ENCODE measurements around the gene GRAMD2A.

Gene GRAMD2A

DNA sequence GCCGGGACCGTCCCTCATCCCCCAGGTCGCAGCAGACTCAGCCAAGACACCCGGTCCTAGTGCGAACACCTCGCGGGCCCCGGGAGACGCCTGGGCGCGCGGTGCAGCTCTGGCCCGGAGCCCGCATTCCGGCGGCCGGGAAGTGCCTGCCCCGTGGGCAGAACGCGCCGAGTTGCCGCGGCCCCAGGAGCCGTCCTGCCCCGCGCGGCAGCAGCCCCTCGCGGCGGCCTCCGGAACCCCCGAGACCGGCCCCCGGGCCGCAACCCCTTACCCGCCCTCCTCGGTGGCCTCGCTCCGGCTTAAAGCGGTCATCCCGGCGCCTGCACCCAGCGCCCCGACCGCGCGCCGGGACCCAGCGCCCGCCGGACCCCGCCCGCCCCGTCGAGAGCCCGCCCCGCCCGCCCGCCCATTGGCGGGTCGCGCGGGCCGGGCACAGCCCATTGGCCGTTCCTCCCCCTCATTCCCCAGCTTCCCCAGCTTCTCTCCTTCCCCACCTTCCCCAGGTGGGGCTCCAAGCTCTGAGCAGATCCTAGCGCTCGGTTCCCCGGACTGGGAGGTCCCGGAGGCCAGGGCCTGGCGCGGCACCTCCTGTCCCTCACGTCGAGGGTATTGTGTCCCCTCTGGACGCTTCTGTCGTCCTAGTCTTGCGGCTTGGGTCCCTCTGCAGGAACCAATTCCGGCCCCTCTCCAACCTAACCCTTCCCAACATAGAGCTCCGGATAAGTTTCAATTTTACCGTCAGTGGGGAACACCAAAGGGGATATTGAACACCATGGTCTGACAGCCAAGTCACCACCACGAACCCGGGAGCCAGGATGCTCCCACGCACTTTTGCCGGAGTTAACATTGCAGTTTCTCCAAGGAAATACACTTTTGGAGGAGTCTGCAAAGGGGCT, at the start of gene GRAMD2A:
Gene GRAMD2A, minus strand, starts transcription at position 328 of the 896 bp plus-strand sequence.
- Histone ChIP-seq H3K36me3 (ENCODE audit: control insufficient read depth in 1 of 2, insufficient read depth in 2 of 2, low read length in 2 of 2) (peaks cover 23 to 37% of the 10 kb centered on the region in 2 donors), H3K27ac (ENCODE audit: low read depth, low read length) (no peak within 1 kb of the TSS), H3K4me1 (ENCODE audit: control insufficient read depth in 1 of 2, insufficient read depth in 2 of 2, low read length in 2 of 2) (peaks cover 10 to 29% of the 10 kb centered on the region in 2 donors), H3K27me3 (ENCODE audit: control insufficient read depth in 1 of 2, insufficient read depth in 2 of 2, low read length in 2 of 2) (peaks cover 0 to 4% of the 10 kb centered on the region in 2 donors), H3K9me3 (ENCODE audit: control insufficient read depth in 1 of 2, low read length in 2 of 2) (no peaks in the 10 kb centered on the region), H3K9ac (ENCODE audit: low read depth in 1 of 2, low read length in 2 of 2) (no peak within 1 kb of the TSS), H3K4me3 (ENCODE audit: low read depth in 1 of 2, low read length in 2 of 2) (peak within 1 kb of the TSS; percentile 38 to 59)

GRCh38 chr15:72242775-72243370, 45.3 kb upstream of the GRAMD2A start:
- Histone ChIP-seq H3K36me3 (ENCODE audit: control insufficient read depth in 1 of 2, insufficient read depth in 2 of 2, low read length in 2 of 2) (peaks cover 30 to 31% of the 10 kb centered on the region in 2 donors), H3K4me3 (ENCODE audit: low read depth in 1 of 2, low read length in 2 of 2) (no peak overlapping the region), H3K9me3 (ENCODE audit: control insufficient read depth in 1 of 2, low read length in 2 of 2) (no peaks in the 10 kb centered on the region), H3K27ac (ENCODE audit: low read depth, low read length) (no peak overlapping the region), H3K4me1 (ENCODE audit: control insufficient read depth in 1 of 2, insufficient read depth in 2 of 2, low read length in 2 of 2) (peaks cover 0 to 3% of the 10 kb centered on the region in 2 donors), H3K9ac (ENCODE audit: low read depth in 1 of 2, low read length in 2 of 2) (no peak overlapping the region), H3K27me3 (ENCODE audit: control insufficient read depth in 1 of 2, insufficient read depth in 2 of 2, low read length in 2 of 2) (no peaks in the 10 kb centered on the region)

- Histone ChIP-seq H3K4me3 (ENCODE audit: low read depth in 1 of 2, low read length in 2 of 2) (no peak overlapping the region), H3K27me3 (ENCODE audit: control insufficient read depth in 1 of 2, insufficient read depth in 2 of 2, low read length in 2 of 2) (no peaks in the 10 kb centered on the region), H3K36me3 (ENCODE audit: control insufficient read depth in 1 of 2, insufficient read depth in 2 of 2, low read length in 2 of 2) (peaks cover 29 to 30% of the 10 kb centered on the region in 2 donors), H3K9ac (ENCODE audit: low read depth in 1 of 2, low read length in 2 of 2) (no peak overlapping the region), H3K9me3 (ENCODE audit: control insufficient read depth in 1 of 2, low read length in 2 of 2) (no peaks in the 10 kb centered on the region), H3K4me1 (ENCODE audit: control insufficient read depth in 1 of 2, insufficient read depth in 2 of 2, low read length in 2 of 2) (peaks cover 6 to 13% of the 10 kb centered on the region in 2 donors), H3K27ac (ENCODE audit: low read depth, low read length) (no peak overlapping the region)
Measured at GRCh38 chr15:72239652-72240051, 42.1 kb upstream of the GRAMD2A start.

DNA sequence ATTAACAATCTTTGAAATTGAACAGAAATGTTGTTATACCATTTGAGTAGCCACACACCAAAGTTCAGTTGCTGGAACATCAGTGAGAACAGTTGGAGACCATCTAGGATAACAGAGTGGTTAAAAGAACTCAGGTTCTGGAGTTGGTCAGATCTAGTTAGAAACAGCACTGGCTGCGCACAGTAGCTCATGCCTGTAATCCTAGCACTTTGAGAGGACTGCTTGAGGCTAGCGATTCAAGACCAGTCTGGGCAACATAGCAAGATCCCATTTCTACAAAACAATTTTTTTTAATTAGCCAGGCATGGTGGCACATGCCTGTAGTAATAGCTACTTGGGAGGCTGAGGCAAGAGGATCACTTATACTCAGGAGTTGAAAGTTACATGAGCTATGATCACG, 41.0 kb upstream of the GRAMD2A start:
- no peak overlapping the region for H3K27ac ChIP-seq (ENCODE audit: low read depth, low read length)
- H3K9me3 ChIP-seq (ENCODE audit: control insufficient read depth in 1 of 2, low read length in 2 of 2), result no peaks in the 10 kb centered on the region
- H3K4me3 ChIP-seq (ENCODE audit: low read depth in 1 of 2, low read length in 2 of 2), result no peak overlapping the region
- H3K4me1 ChIP-seq (ENCODE audit: control insufficient read depth in 1 of 2, insufficient read depth in 2 of 2, low read length in 2 of 2), result peaks cover 6 to 13% of the 10 kb centered on the region in 2 donors
- no peaks in the 10 kb centered on the region for H3K27me3 ChIP-seq (ENCODE audit: control insufficient read depth in 1 of 2, insufficient read depth in 2 of 2, low read length in 2 of 2)
- H3K36me3 ChIP-seq (ENCODE audit: control insufficient read depth in 1 of 2, insufficient read depth in 2 of 2, low read length in 2 of 2), result peaks cover 25% of the 10 kb centered on the region in 2 donors
- H3K9ac ChIP-seq (ENCODE audit: low read depth in 1 of 2, low read length in 2 of 2), result no peak overlapping the region

DNA sequence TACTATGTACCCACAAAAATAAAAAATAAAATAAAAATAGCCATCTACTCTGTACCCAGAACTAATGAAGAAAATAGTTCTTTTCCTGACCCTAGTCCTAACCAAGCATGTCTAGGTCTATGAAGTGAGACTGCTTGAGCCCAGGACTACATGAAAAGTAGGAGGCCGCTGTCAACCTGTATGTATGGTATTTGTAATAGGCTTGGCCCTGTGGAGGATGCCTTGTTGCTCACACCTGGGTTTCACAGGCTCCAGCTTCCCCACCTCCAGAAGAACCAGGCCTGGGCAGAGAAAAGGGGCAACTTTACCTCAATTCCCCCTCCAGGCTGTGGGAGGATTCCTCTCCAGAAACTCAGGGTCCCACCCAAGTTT, 40.3 kb upstream of the GRAMD2A start:
- Histone ChIP-seq H3K4me1 (ENCODE audit: control insufficient read depth in 1 of 2, insufficient read depth in 2 of 2, low read length in 2 of 2) (peaks cover 8 to 13% of the 10 kb centered on the region in 2 donors), H3K9ac (ENCODE audit: low read depth in 1 of 2, low read length in 2 of 2) (no peak overlapping the region), H3K36me3 (ENCODE audit: control insufficient read depth in 1 of 2, insufficient read depth in 2 of 2, low read length in 2 of 2) (peaks cover 21 to 25% of the 10 kb centered on the region in 2 donors), H3K27me3 (ENCODE audit: control insufficient read depth in 1 of 2, insufficient read depth in 2 of 2, low read length in 2 of 2) (no peaks in the 10 kb centered on the region), H3K27ac (ENCODE audit: low read depth, low read length) (no peak overlapping the region), H3K4me3 (ENCODE audit: low read depth in 1 of 2, low read length in 2 of 2) (no peak overlapping the region), H3K9me3 (ENCODE audit: control insufficient read depth in 1 of 2, low read length in 2 of 2) (no peaks in the 10 kb centered on the region)

DNA sequence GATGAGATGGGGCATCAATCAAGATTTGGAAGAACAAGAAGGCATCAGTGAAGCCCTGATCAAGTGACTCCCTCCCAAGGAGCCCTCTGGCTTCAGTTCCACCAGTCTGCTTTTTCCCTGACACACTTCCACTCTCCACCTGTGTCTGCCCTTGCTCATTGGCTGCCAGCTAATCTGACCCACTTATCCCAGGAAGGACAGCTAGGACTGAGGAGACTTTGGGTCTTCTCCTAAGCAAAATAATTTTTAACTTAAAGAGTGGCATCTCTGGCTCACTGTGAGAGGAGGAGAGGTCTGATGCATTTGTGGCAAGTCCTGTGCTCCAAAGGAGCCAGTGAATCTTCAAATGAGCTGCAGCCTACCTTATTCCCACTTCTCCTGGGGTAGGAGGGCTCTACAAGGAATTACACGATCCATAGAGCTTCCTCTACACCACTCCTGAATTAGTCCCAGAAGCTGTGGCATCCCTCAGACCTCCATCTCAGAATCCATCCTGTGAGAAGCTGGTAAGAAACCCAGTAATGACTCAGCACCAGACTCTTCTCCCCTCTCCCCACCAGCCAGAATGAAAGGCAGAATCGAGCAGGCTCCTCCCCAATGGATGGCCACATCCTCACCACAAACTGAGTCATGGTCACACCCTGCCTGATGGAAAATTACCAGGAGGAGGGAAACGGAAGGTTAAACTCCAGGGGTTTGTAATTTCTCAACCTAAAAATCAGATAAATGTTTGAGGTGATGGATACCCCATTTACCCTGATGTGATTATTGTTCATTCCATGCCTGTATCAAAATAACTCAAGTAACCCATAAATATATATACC, 39.7 kb upstream of the GRAMD2A start:
- H3K27ac ChIP-seq (ENCODE audit: low read depth, low read length), result no peak overlapping the region
- no peak overlapping the region for H3K4me3 ChIP-seq (ENCODE audit: low read depth in 1 of 2, low read length in 2 of 2)
- H3K9ac ChIP-seq (ENCODE audit: low read depth in 1 of 2, low read length in 2 of 2), result no peak overlapping the region

DNA sequence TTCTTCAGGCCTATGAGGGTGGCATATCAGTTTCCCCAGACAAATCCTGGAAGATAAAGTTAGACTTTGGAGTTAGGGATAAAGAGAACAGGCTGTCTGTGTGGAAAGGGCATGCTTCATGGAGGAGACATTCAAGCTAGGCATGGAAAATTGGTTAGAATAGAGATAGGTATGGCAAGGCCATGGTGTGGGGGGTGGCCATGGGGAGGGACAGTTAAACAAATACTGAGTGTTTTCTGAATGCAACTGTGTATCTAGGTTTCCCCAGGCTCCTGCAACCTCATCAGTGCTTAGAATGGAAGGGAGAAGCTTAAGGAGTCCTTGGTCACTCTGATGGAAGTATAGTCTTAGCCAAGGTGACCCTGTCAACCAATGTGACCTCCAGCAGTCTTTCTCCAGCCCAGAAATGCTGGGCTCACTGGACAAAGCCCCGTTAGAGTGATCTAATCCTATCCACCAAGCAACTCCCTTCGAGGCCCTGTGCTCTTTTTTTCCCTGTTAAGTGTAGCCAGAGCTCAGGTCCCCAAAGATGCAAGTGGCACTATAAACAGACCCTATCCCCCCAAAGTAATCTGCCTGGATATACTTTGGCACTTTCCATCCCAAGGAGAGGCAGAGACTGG, 38.9 kb upstream of the GRAMD2A start:
- no peaks in the 10 kb centered on the region for H3K9me3 ChIP-seq (ENCODE audit: control insufficient read depth in 1 of 2, low read length in 2 of 2)
- peaks cover 21% of the 10 kb centered on the region in 2 donors for H3K4me1 ChIP-seq (ENCODE audit: control insufficient read depth in 1 of 2, insufficient read depth in 2 of 2, low read length in 2 of 2)
- no peak overlapping the region for H3K9ac ChIP-seq (ENCODE audit: low read depth in 1 of 2, low read length in 2 of 2)
- H3K36me3 ChIP-seq (ENCODE audit: control insufficient read depth in 1 of 2, insufficient read depth in 2 of 2, low read length in 2 of 2), result peaks cover 10 to 14% of the 10 kb centered on the region in 2 donors
- H3K4me3 ChIP-seq (ENCODE audit: low read depth in 1 of 2, low read length in 2 of 2), result no peak overlapping the region
- H3K27me3 ChIP-seq (ENCODE audit: control insufficient read depth in 1 of 2, insufficient read depth in 2 of 2, low read length in 2 of 2), result no peaks in the 10 kb centered on the region
- no peak overlapping the region for H3K27ac ChIP-seq (ENCODE audit: low read depth, low read length)

More for the DNA sequence above, 39.7 kb upstream of the GRAMD2A start:
- Histone ChIP-seq H3K36me3 (ENCODE audit: control insufficient read depth in 1 of 2, insufficient read depth in 2 of 2, low read length in 2 of 2) (peaks cover 16 to 21% of the 10 kb centered on the region in 2 donors), H3K27me3 (ENCODE audit: control insufficient read depth in 1 of 2, insufficient read depth in 2 of 2, low read length in 2 of 2) (no peaks in the 10 kb centered on the region), H3K9me3 (ENCODE audit: control insufficient read depth in 1 of 2, low read length in 2 of 2) (no peaks in the 10 kb centered on the region), H3K4me1 (ENCODE audit: control insufficient read depth in 1 of 2, insufficient read depth in 2 of 2, low read length in 2 of 2) (peaks cover 14 to 19% of the 10 kb centered on the region in 2 donors)

DNA sequence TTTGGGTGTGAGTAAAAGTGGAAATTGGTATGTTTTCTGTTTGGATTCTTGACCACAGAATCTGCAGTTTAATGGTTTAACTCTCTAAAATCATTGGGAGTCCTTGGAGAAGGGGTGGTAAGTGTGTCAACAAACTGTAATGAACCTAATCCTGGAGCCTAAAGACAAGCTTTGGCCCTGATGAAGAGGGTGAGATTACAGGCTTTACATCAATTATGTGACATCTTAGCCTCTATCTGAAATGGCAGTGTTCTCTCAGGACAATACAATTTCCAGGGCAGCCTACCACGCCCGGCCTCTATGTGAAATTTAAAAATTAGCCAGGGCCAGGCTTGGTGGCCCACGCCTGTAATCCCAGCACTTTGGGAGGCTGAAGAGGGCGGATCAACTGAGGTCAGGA, 37.7 kb upstream of the GRAMD2A start:
- Histone ChIP-seq H3K36me3 (ENCODE audit: control insufficient read depth in 1 of 2, insufficient read depth in 2 of 2, low read length in 2 of 2) (peaks cover 0 to 2% of the 10 kb centered on the region in 2 donors), H3K9me3 (ENCODE audit: control insufficient read depth in 1 of 2, low read length in 2 of 2) (no peaks in the 10 kb centered on the region), H3K27ac (ENCODE audit: low read depth, low read length) (no peak overlapping the region)

DNA sequence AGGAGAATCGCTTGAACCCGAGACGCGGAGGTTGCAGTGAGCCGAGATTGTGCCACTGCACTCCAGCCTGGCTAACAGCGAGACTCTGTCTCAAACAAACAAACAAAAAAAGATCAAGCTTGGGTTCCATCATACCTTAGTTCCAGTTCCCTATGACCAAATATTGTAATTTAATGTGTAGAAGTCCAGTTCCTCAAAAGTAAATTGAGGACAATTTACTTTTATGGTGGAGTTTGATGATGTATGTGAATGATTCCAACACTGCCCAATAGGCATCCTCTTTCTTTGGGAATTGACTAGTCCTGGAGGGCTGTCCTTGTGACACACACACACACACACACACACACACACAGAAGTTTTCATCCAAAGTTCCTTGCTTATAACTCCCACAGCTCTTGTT, 36.2 kb upstream of the GRAMD2A start:
- no peak overlapping the region for H3K4me3 ChIP-seq (ENCODE audit: low read depth in 1 of 2, low read length in 2 of 2)
- H3K9ac ChIP-seq (ENCODE audit: low read depth in 1 of 2, low read length in 2 of 2), result no peak overlapping the region
- H3K36me3 ChIP-seq (ENCODE audit: control insufficient read depth in 1 of 2, insufficient read depth in 2 of 2, low read length in 2 of 2), result no peaks in the 10 kb centered on the region
- no peak overlapping the region for H3K27ac ChIP-seq (ENCODE audit: low read depth, low read length)
- H3K9me3 ChIP-seq (ENCODE audit: control insufficient read depth in 1 of 2, low read length in 2 of 2), result no peaks in the 10 kb centered on the region
- H3K4me1 ChIP-seq (ENCODE audit: control insufficient read depth in 1 of 2, insufficient read depth in 2 of 2, low read length in 2 of 2), result peaks cover 29 to 30% of the 10 kb centered on the region in 2 donors
- H3K27me3 ChIP-seq (ENCODE audit: control insufficient read depth in 1 of 2, insufficient read depth in 2 of 2, low read length in 2 of 2), result no peaks in the 10 kb centered on the region

More for the DNA sequence above, 37.7 kb upstream of the GRAMD2A start:
- H3K9ac ChIP-seq (ENCODE audit: low read depth in 1 of 2, low read length in 2 of 2), result no peak overlapping the region
- H3K4me1 ChIP-seq (ENCODE audit: control insufficient read depth in 1 of 2, insufficient read depth in 2 of 2, low read length in 2 of 2), result peaks cover 21% of the 10 kb centered on the region in 2 donors
- H3K27me3 ChIP-seq (ENCODE audit: control insufficient read depth in 1 of 2, insufficient read depth in 2 of 2, low read length in 2 of 2), result no peaks in the 10 kb centered on the region
- no peak overlapping the region for H3K4me3 ChIP-seq (ENCODE audit: low read depth in 1 of 2, low read length in 2 of 2)

Data from duodenal mucosa (tissue), 2 donors.